GM12865 (cell line): ENCODE measurements around the gene ORC5.

Experiments used
- DNase-seq: peaks from one replicate; pipeline ENCODE4 v3.0.0; 2010; ENCODE audit warnings: low read depth
- H3K4me3 ChIP-seq: 2 replicates; pipeline ENCODE4 v1.5.1; 2011; ENCODE audit warnings: mild to moderate bottlenecking, low read depth, low read length, control low read depth
- TF ChIP-seq, protein P1 (sequence below): IDR thresholded peaks from 2 replicates; pipeline ENCODE4 v1.5.1; 2011; ENCODE audit warnings: low read length, control low read depth, low read depth, inconsistent platforms; ENCODE audit not compliant: insufficient read depth; ENCODE audit errors: missing control alignments

ORC5 gene

DNA sequence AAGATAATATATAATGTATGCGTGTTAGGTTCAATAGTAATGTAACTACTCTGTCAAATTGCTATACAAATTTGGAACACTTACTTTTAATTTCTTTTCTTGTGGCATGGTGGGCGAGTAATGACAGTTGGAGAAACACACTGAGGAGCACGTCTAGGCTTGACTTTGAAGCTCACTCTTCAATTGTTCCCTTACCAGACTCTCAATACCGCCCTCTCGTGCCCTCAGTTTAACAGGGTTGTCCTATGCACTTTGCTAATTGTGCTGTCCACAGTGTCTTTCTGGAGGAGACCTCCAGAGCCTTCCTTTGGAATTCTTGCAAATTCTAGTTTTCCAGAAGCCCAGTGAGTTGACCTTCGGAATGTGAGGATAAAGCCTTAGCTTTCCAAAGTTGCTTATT, 111.1 kb downstream of the ORC5 start:
- DNase-seq = peak; percentile 15
- no peak overlapping the region for H3K4me3 ChIP-seq
- TF ChIP-seq, protein P1, sequence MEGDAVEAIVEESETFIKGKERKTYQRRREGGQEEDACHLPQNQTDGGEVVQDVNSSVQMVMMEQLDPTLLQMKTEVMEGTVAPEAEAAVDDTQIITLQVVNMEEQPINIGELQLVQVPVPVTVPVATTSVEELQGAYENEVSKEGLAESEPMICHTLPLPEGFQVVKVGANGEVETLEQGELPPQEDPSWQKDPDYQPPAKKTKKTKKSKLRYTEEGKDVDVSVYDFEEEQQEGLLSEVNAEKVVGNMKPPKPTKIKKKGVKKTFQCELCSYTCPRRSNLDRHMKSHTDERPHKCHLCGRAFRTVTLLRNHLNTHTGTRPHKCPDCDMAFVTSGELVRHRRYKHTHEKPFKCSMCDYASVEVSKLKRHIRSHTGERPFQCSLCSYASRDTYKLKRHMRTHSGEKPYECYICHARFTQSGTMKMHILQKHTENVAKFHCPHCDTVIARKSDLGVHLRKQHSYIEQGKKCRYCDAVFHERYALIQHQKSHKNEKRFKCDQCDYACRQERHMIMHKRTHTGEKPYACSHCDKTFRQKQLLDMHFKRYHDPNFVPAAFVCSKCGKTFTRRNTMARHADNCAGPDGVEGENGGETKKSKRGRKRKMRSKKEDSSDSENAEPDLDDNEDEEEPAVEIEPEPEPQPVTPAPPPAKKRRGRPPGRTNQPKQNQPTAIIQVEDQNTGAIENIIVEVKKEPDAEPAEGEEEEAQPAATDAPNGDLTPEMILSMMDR = peak; percentile 15

DNA sequence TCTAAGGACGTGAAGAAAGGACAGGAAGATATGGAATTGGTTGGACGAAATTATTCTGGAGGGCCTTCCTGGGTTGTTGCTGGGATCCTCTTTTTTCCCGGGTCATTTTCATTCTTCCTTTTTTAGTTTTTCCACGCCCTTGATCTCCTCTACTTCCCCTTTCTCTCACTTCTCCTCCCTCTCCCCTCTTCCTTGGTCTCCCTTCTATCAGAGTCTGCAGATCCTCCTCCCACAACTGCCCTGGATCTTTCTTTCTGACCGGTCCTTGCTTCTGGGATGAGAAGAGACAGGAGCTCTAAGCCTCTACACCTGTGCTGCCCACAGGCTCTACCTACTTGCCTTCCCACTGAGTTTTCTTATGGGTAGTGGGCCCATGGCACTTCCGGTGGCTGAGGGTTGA, 114.7 kb downstream of the ORC5 start:
- TF ChIP-seq, protein P1 = no peak
- no peak overlapping the region for H3K4me3 ChIP-seq
- DNase-seq = no peak

DNA sequence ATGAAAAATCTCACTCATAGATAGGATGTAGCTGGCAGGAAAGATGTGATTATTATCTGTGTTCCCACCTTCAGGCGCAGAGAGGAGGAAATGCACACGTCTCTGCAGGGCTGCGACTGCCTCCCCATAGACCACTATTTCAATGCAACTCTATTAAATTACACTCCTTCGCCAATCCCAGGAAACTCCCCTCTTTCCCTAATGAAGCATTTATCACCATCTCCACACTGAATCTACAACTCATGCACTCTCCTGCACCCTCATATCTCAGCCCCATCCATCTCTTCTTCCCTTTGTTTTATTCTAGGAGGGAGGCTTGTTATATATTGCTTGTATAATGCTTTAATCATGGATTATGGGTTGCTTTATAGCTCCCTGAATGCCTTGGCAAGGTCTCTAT, 116.6 kb downstream of the ORC5 start:
- TF ChIP-seq, protein P1 = no peak
- H3K4me3 ChIP-seq = no peak overlapping the region
- DNase-seq = no peak

DNA sequence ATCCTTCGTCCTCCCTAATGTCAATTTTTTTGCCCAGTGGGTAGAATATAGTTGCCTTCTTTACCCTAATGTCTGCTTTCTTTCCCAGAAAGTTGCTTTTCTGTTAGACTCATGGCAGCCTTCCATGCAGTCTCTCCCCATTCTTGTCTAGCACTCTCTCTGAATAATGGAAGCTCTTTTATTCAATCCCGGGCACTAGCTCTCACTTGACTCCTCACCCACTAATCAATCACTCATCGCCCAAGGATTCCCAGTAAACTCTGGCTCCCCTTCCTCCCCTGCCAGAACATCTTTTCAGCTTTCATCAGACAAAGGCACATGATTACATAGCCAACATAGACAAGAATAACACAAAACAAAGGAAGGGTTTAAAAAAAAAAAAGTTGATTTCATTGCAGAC, 118.2 kb downstream of the ORC5 start:
- TF ChIP-seq, protein P1 = no peak
- no peak overlapping the region for H3K4me3 ChIP-seq
- no peak for DNase-seq

DNA sequence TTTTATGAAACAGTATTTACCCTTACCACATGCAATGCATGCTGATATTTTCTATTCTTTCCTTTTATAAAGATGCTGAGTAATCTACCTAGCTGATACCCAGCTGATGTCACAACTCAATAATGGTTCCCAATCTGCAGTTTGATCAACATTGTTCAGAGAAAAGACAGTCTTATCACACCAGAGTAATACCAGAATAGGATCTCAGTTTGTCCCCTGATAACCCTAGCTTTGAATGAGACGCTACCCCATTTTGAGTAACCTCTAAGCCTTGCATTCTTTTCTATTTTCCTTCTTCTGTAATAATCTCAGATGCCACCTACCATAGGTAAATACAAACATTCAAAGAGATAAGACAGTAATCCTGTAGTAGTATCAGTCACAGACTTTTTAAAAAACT, 118.8 kb downstream of the ORC5 start:
- TF ChIP-seq, protein P1 = no peak
- H3K4me3 ChIP-seq = no peak overlapping the region
- DNase-seq = no peak
